HL-60 (cell line): Measurements from ENCODE around the gene U2AF2.

ENCODE experiments used
- DNase-seq, 2 experiments: peaks; one replicate each; pipeline ENCODE4 v3.0.0-alpha.2; 2010 to 2020; ENCODE audit warnings: low read depth in 1 of 2, low spot score in 1 of 2
- H3K27ac ChIP-seq: fragments of 250-450 bp; sonication (Bioruptor Pico); replicated peaks from 2 replicates; pipeline ENCODE4 v1.5.1; 2020; ENCODE audit warnings: mild to moderate bottlenecking, moderate library complexity
- H3K27me3 ChIP-seq: fragments of 250-450 bp; sonication (Bioruptor Pico); 2 replicates; pipeline ENCODE4 v1.5.1; 2021; ENCODE audit warnings: mild to moderate bottlenecking, moderate library complexity; ENCODE audit not compliant: insufficient read depth, poor library complexity, severe bottlenecking
- H3K4me3 ChIP-seq: replicated peaks from 2 replicates; pipeline ENCODE4 v1.5.1; 2011; ENCODE audit warnings: mild to moderate bottlenecking, control low read depth, low read length; ENCODE audit not compliant: insufficient read depth
- GABPA ChIP-seq: IDR thresholded peaks from 2 replicates; pipeline ENCODE4 v1.6.1; 2012; ENCODE audit warnings: low read depth
- POLR2AphosphoS5 ChIP-seq: IDR thresholded peaks from 2 replicates; pipeline ENCODE4 v1.6.1; 2012; ENCODE audit warnings: low read depth
- SPI1 ChIP-seq: IDR thresholded peaks from 2 replicates; pipeline ENCODE4 v1.6.1; 2012; ENCODE audit warnings: low read depth, mild to moderate bottlenecking, borderline replicate concordance
- TF ChIP-seq, protein P1 (sequence below): IDR thresholded peaks from one replicate; pipeline ENCODE4 v1.5.1; 2011; ENCODE audit warnings: low read length, control low read depth, inconsistent platforms; ENCODE audit not compliant: insufficient read depth
- TF ChIP-seq, protein P2 (sequence below): IDR thresholded peaks from 2 replicates; pipeline ENCODE4 v1.6.1; 2012; ENCODE audit warnings: low read depth; ENCODE audit not compliant: insufficient replicate concordance

The U2AF2 gene

DNA sequence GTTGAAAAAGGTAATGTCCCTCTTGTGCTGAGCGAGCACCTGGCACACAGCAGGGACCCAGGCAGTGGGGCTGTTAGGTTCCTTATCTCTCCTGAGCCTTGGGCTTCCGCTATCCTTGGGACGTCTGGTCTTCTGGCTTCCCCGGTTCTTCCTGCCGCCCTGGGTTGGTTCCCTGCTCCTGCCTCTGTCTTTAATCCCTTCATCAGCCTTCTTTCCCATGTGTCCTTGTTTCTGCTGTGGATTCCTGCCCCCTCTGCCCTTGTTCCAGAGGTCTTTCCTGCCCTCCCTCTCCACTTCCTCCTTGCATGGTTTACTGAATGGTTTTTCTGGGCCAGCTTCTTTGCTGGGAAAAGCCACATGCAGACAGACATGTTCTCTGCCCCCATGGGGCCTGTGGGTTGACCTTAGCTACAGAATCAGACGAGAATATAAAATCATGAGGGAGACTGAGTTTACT, 22.8 kb downstream of the U2AF2 start:
- peak in 1 of 2 experiments; percentile 34 for DNase-seq
- Histone ChIP-seq H3K27me3 (no peaks in the 10 kb centered on the region), H3K27ac (peak overlapping the region; percentile 71), H3K4me3 (peak overlapping the region; percentile 15)
- TF ChIP-seq GABPA (no peak), SPI1 (peak; percentile 62; the same call in 1 of the 2 replicates), POLR2AphosphoS5 (no peak)
- TF ChIP-seq, protein P1, sequence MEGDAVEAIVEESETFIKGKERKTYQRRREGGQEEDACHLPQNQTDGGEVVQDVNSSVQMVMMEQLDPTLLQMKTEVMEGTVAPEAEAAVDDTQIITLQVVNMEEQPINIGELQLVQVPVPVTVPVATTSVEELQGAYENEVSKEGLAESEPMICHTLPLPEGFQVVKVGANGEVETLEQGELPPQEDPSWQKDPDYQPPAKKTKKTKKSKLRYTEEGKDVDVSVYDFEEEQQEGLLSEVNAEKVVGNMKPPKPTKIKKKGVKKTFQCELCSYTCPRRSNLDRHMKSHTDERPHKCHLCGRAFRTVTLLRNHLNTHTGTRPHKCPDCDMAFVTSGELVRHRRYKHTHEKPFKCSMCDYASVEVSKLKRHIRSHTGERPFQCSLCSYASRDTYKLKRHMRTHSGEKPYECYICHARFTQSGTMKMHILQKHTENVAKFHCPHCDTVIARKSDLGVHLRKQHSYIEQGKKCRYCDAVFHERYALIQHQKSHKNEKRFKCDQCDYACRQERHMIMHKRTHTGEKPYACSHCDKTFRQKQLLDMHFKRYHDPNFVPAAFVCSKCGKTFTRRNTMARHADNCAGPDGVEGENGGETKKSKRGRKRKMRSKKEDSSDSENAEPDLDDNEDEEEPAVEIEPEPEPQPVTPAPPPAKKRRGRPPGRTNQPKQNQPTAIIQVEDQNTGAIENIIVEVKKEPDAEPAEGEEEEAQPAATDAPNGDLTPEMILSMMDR, result no peak
- TF ChIP-seq, protein P2, sequence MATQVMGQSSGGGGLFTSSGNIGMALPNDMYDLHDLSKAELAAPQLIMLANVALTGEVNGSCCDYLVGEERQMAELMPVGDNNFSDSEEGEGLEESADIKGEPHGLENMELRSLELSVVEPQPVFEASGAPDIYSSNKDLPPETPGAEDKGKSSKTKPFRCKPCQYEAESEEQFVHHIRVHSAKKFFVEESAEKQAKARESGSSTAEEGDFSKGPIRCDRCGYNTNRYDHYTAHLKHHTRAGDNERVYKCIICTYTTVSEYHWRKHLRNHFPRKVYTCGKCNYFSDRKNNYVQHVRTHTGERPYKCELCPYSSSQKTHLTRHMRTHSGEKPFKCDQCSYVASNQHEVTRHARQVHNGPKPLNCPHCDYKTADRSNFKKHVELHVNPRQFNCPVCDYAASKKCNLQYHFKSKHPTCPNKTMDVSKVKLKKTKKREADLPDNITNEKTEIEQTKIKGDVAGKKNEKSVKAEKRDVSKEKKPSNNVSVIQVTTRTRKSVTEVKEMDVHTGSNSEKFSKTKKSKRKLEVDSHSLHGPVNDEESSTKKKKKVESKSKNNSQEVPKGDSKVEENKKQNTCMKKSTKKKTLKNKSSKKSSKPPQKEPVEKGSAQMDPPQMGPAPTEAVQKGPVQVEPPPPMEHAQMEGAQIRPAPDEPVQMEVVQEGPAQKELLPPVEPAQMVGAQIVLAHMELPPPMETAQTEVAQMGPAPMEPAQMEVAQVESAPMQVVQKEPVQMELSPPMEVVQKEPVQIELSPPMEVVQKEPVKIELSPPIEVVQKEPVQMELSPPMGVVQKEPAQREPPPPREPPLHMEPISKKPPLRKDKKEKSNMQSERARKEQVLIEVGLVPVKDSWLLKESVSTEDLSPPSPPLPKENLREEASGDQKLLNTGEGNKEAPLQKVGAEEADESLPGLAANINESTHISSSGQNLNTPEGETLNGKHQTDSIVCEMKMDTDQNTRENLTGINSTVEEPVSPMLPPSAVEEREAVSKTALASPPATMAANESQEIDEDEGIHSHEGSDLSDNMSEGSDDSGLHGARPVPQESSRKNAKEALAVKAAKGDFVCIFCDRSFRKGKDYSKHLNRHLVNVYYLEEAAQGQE, result no peak

DNA sequence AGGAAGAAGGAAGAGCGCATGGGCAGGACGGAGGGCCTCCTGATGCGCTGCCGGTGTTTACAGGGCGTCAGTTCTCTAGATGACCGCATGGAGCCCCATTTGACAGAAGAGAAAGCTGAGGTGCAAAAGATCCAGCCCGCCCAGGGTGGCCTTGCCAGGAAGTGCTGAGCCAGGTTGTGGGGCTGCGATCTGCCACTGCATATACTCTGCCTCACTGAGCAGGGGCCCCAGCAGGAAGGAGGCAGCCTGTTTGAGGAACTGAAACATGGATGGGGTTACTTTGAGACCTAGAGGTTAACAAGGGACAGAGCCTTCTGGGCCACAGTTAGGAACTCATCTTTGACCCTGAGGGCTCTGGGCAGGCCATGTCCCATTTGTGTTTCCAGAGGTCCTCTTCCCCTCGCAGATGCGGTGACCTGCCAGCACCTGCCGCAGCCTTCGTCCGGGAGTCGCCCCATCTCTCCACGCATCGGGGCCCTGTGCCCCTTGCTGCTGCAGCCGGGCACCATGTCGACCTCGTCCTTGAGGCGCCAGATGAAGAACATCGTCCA, 23.4 kb downstream of the U2AF2 start:
- Histone ChIP-seq H3K27me3 (no peaks in the 10 kb centered on the region), H3K4me3 (peak overlapping the region; percentile 15; the same call in 1 of the 2 replicates), H3K27ac (peak overlapping the region; percentile 71)
- DNase-seq, result peak; percentile 75 to 85
- TF ChIP-seq POLR2AphosphoS5 (peak; percentile 38; the same call in 1 of the 2 replicates), GABPA (no peak), SPI1 (peak; percentile 76)
- TF ChIP-seq, protein P1, result no peak

GRCh38 chr19:55679343-55680257, 24.8 kb downstream of the U2AF2 start:
- TF ChIP-seq, protein P2, result no peak
- DNase-seq, result no peak
- Histone ChIP-seq H3K27ac (no peak overlapping the region), H3K4me3 (no peak overlapping the region), H3K27me3 (no peaks in the 10 kb centered on the region)

GRCh38 chr19:55680339-55681130, 25.7 kb downstream of the U2AF2 start:
- TF ChIP-seq, protein P1, result no peak
- TF ChIP-seq POLR2AphosphoS5 (no peak), GABPA (no peak), SPI1 (no peak)
- TF ChIP-seq, protein P2, result no peak

More at GRCh38 chr19:55680339-55681130, 25.7 kb downstream of the U2AF2 start:
- Histone ChIP-seq H3K27ac (no peak overlapping the region), H3K27me3 (no peaks in the 10 kb centered on the region), H3K4me3 (no peak overlapping the region)
- no peak for DNase-seq
